Ammon's horn (tissue), 1 donor: ENCODE measurements around the gene LRRC74A.

Experiments used
- DNase-seq: peaks from one replicate; pipeline ENCODE4 v3.0.0-alpha.2; 2016; ENCODE audit warnings: low spot score

Gene LRRC74A

GRCh38 chr14:76848879-76849278, 22.7 kb downstream of the LRRC74A start:
- no peak for DNase-seq

- DNase-seq, result no peak
Observed at GRCh38 chr14:76855066-76855465, 28.9 kb downstream of the LRRC74A start.

- DNase-seq, result no peak
Observed at GRCh38 chr14:76856769-76857168, 30.6 kb downstream of the LRRC74A start.

- DNase-seq, result no peak
Observed at GRCh38 chr14:76861574-76862255, 35.5 kb downstream of the LRRC74A start.

GRCh38 chr14:76862546-76863282, 36.5 kb downstream of the LRRC74A start:
- peak; percentile 43 for DNase-seq

GRCh38 chr14:76863724-76864407, 37.7 kb downstream of the LRRC74A start:
- DNase-seq, result peak; percentile 60

GRCh38 chr14:76866456-76866855, 40.2 kb downstream of the LRRC74A start:
- DNase-seq, result no peak

- peak; percentile 50 for DNase-seq
Observed at GRCh38 chr14:76867516-76868453, 41.6 kb downstream of the LRRC74A start.

GRCh38 chr14:76868454-76869170, 42.4 kb downstream of the LRRC74A start:
- peak; percentile 41 for DNase-seq

GRCh38 chr14:76870166-76870565, 44.0 kb downstream of the LRRC74A start:
- no peak for DNase-seq

- peak; percentile 73 for DNase-seq
Observed at GRCh38 chr14:76872796-76873432, 46.7 kb downstream of the LRRC74A start.

- DNase-seq, result no peak
Observed at GRCh38 chr14:76874734-76875133, 48.5 kb downstream of the LRRC74A start.

- DNase-seq, result peak; percentile 91
Observed at GRCh38 chr14:76876076-76876475, 49.9 kb downstream of the LRRC74A start.

GRCh38 chr14:76877871-76878270, 51.7 kb downstream of the LRRC74A start:
- no peak for DNase-seq

- DNase-seq, result no peak
Observed at GRCh38 chr14:76880449-76880848, 54.2 kb downstream of the LRRC74A start.

- no peak for DNase-seq
Observed at GRCh38 chr14:76881348-76881747, 55.1 kb downstream of the LRRC74A start.

GRCh38 chr14:76882651-76883050, 56.4 kb downstream of the LRRC74A start:
- DNase-seq, result no peak

- DNase-seq, result no peak
Observed at GRCh38 chr14:76883447-76883846, 57.2 kb downstream of the LRRC74A start.

- no peak for DNase-seq
Observed at GRCh38 chr14:76884394-76884793, 58.2 kb downstream of the LRRC74A start.

- DNase-seq, result no peak
Observed at GRCh38 chr14:76884853-76885276, 58.7 kb downstream of the LRRC74A start.

GRCh38 chr14:76887191-76887590, 61.0 kb downstream of the LRRC74A start:
- DNase-seq, result peak; percentile 53
